VCaP (cell line): Measurements from ENCODE around the gene C2orf92.

ENCODE experiments used
- H3K27ac ChIP-seq: fragments of 450-650 bp; 2 replicates; pipeline ENCODE4 v1.5.1; 2017
- CTCF ChIP-seq: fragments of 450-650 bp; conservative IDR thresholded peaks from 2 replicates; pipeline ENCODE4 v1.5.1; 2017; ENCODE audit warnings: mild to moderate bottlenecking, moderate library complexity

Gene C2orf92

GRCh38 chr2:97718051-97718882 is 48.8 kb downstream of the C2orf92 start:
- TF ChIP-seq CTCF, result no peak

GRCh38 chr2:97718942-97719341 is 49.4 kb downstream of the C2orf92 start:
- no peak for TF ChIP-seq CTCF
- no peak overlapping the region for H3K27ac ChIP-seq

More at GRCh38 chr2:97718051-97718882, 48.8 kb downstream of the C2orf92 start:
- no peak overlapping the region for H3K27ac ChIP-seq

GRCh38 chr2:97719362-97720155 is 50.0 kb downstream of the C2orf92 start:
- TF ChIP-seq CTCF, result no peak
- no peak overlapping the region for H3K27ac ChIP-seq

- TF ChIP-seq CTCF, result no peak
- no peak overlapping the region for H3K27ac ChIP-seq
These were observed 51.2 kb downstream of the C2orf92 start for GRCh38 chr2:97720746-97721145.

- TF ChIP-seq CTCF, result no peak
- H3K27ac ChIP-seq, result no peak overlapping the region
These were observed 52.7 kb downstream of the C2orf92 start for GRCh38 chr2:97722227-97722626.

GRCh38 chr2:97723156-97724072 is 53.9 kb downstream of the C2orf92 start:
- no peak overlapping the region for H3K27ac ChIP-seq
- no peak for TF ChIP-seq CTCF

- no peak overlapping the region for H3K27ac ChIP-seq
- TF ChIP-seq CTCF, result no peak
These were observed 54.5 kb downstream of the C2orf92 start for GRCh38 chr2:97724073-97724410.
